ENCODE measurements around the gene LMNB1.

Gene LMNB1

DNA sequence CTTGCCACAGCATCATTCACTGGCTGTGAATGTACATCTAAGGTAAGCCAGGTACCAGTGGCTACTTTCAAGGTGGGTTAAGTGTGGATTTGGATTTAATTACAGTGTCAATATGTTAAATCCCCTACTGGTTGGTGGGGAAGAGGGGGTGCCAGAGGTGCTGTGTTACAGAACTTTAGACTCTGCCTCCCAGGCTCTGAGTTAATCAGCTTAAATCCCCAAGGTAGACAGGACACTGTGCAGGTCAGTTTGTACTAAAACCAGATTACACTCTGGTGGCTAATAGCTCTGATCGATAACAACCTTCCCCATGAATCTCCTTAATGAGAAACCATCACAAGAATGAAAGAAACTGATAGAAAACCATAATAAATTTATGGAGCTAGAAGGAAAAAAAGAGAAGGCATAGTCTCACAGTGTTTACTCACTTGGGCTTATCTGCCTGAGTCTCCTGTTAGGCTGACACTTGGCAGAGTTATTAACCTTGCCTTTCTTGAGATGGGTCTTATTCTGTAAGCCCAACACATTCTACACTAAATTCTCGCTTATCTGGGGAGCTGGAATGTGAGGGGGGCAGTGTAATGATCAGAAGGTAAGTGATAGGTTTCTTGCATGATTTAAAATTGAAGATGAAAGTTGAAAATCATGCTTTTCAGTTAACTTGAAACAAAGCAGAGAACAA, 106.8 kb downstream of the LMNB1 start:
- DNase-seq (ENCODE audit: insufficient read length, low spot score) (no peak), FAIRE-seq (no peak)
- TF ChIP-seq PAX5 (IDR thresholded peaks at IDR 0.05; ENCODE audit: insufficient read depth, low read length, severe bottlenecking) (no peak), POU2F2 (IDR thresholded peaks at IDR 0.05; ENCODE audit: low read depth, low read length) (no peak), POLR2AphosphoS5 (IDR thresholded peaks at IDR 0.05; ENCODE audit: low read depth, low read length) (no peak), POLR2A (IDR thresholded peaks at IDR 0.05; ENCODE audit: low read depth, low read length) (no peak), SPI1 (IDR thresholded peaks at IDR 0.05; ENCODE audit: low read depth, low read length) (no peak)

DNA sequence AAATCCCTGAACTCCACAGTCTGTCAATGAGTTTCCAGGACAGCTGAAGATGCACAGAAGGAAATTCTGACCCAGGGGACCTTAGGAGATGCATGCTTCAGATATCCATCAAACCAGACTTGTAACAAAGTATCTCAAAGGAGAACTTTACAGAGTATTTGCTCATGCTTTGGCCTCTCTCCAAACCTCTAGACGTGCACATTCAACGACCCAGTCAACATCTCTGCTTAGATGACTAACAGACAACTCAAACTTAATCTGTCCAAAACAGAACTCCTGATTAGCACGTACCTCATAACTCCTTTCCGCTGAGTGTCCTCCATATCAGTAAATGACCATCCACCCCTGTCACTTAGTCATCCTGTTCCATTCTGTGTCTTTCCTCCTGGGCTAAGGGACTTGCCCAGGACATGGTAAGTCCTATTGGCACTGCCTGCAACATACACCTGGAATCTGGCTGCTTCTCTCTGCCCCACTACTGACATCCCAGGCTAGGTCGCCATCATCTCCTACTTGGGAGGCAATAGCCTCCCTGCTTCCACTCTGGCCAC, 107.4 kb downstream of the LMNB1 start:
- no peak for FAIRE-seq
- TF ChIP-seq PAX5 (IDR thresholded peaks at IDR 0.05; ENCODE audit: insufficient read depth, low read length, severe bottlenecking) (no peak), POLR2AphosphoS5 (IDR thresholded peaks at IDR 0.05; ENCODE audit: low read depth, low read length) (no peak), POLR2A (IDR thresholded peaks at IDR 0.05; ENCODE audit: low read depth, low read length) (no peak), POU2F2 (IDR thresholded peaks at IDR 0.05; ENCODE audit: low read depth, low read length) (no peak), TAF1 (IDR thresholded peaks at IDR 0.05; ENCODE audit: low read depth, low read length) (no peak), SPI1 (IDR thresholded peaks at IDR 0.05; ENCODE audit: low read depth, low read length) (no peak)
- DNase-seq (ENCODE audit: insufficient read length, low spot score): no peak
